Keratinocyte (primary cell): Measurements from ENCODE around the gene CECR2.

ENCODE experiments used
- EZH2 ChIP-seq: IDR thresholded peaks from one replicate; pipeline ENCODE4 v1.6.1; 2012; ENCODE audit warnings: inconsistent platforms, mild to moderate bottlenecking, low read length, moderate library complexity
- TF ChIP-seq, protein P1 (sequence below), 3 experiments: IDR thresholded peaks in 1 of 3; conservative IDR thresholded peaks in 1 of 3; optimal IDR thresholded peaks in 1 of 3; 2 replicates in 2 of 3; 3 replicates in 1 of 3; pipeline versions ENCODE3 to v1.5.1; 2011; ENCODE audit warnings: low read length in 3 of 3, mild to moderate bottlenecking in 3 of 3, moderate library complexity in 2 of 3, control low read depth in 1 of 3, inconsistent platforms in 1 of 3; ENCODE audit not compliant: insufficient read depth in 2 of 3; ENCODE audit errors: extremely low read depth in 1 of 3

DNA sequence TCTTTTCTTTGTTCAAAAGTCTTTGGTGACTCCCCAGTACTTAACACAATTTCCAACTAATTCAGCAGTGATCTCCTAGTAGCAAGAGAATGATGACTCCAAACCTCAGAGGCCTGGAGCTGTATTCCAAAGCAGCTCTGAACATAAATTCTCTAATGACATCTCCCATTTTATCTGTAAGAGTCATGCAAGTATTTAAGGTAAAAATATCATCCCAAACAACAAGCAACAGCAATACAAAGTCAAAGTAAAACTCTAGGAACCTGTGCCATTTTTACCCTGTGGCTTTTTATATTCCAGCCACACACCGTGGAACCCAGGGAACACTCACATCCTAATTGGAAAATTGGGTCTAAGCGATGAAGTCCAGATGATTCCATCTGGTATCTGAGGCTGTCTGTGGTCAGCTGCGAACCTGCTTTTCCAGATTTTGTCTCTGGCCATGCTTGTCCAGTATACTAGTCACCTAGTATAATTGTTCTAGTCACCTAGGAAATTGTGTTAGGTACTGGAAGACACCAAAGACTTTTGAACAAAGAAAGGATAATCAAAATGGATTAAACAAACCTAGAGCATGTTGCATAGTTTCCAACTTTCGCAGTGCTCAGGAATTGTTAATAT is 101.7 kb downstream of the CECR2 start:
- no peak for TF ChIP-seq EZH2
- TF ChIP-seq, protein P1, sequence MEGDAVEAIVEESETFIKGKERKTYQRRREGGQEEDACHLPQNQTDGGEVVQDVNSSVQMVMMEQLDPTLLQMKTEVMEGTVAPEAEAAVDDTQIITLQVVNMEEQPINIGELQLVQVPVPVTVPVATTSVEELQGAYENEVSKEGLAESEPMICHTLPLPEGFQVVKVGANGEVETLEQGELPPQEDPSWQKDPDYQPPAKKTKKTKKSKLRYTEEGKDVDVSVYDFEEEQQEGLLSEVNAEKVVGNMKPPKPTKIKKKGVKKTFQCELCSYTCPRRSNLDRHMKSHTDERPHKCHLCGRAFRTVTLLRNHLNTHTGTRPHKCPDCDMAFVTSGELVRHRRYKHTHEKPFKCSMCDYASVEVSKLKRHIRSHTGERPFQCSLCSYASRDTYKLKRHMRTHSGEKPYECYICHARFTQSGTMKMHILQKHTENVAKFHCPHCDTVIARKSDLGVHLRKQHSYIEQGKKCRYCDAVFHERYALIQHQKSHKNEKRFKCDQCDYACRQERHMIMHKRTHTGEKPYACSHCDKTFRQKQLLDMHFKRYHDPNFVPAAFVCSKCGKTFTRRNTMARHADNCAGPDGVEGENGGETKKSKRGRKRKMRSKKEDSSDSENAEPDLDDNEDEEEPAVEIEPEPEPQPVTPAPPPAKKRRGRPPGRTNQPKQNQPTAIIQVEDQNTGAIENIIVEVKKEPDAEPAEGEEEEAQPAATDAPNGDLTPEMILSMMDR (optimal IDR thresholded peaks at IDR 0.05 in 1 of 3, IDR thresholded peaks at IDR 0.05 in 1 of 3, conservative IDR thresholded peaks at IDR 0.05 in 1 of 3; ENCODE audit: extremely low read depth in 1 of 3, insufficient read depth in 2 of 3, low read length in 3 of 3), result no peak
